SK-N-SH (cell line): Measurements from ENCODE around the gene MED26.

Source experiments
- EP300 ChIP-seq, 2 experiments: IDR thresholded peaks; 2 replicates each; pipeline versions ENCODE4 v1.4.0 to v1.6.1; 2012; ENCODE audit warnings: borderline replicate concordance in 1 of 2, low read depth in 1 of 2, low read length in 1 of 2
- FOXM1 ChIP-seq: IDR thresholded peaks from 2 replicates; pipeline ENCODE4 v1.4.0; 2012; ENCODE audit warnings: low read depth, mild to moderate bottlenecking
- GABPA ChIP-seq: IDR thresholded peaks from 2 replicates; pipeline ENCODE4 v1.4.0; 2012; ENCODE audit warnings: low read depth, mild to moderate bottlenecking
- JUND ChIP-seq: IDR thresholded peaks from 2 replicates; pipeline ENCODE4 v1.4.0; 2012
- MXI1 ChIP-seq: IDR thresholded peaks from 2 replicates; pipeline ENCODE4 v1.6.1; 2012; ENCODE audit warnings: mild to moderate bottlenecking, low read depth, low read length, improper control_type of control experiment
- POLR2AphosphoS5 ChIP-seq: IDR thresholded peaks from 2 replicates; pipeline ENCODE4 v1.6.1; 2012; ENCODE audit warnings: low read depth, low read length
- RAD21 ChIP-seq: IDR thresholded peaks from 2 replicates; pipeline ENCODE4 v1.6.1; 2012; ENCODE audit warnings: mild to moderate bottlenecking, low read length
- TAF1 ChIP-seq: IDR thresholded peaks from 2 replicates; pipeline ENCODE4 v1.6.1; 2012; ENCODE audit warnings: low read depth, mild to moderate bottlenecking, low read length, moderate library complexity, borderline replicate concordance
- TCF12 ChIP-seq: IDR thresholded peaks from 2 replicates; pipeline ENCODE4 v1.4.0; 2012
- TF ChIP-seq, protein P1 (sequence below): fragments of 200-600 bp; sonication (generic); IDR thresholded peaks from 2 replicates; pipeline ENCODE4 v1.6.1; 2017; ENCODE audit warnings: antibody characterized with exemption, mild to moderate bottlenecking, moderate library complexity

DNA sequence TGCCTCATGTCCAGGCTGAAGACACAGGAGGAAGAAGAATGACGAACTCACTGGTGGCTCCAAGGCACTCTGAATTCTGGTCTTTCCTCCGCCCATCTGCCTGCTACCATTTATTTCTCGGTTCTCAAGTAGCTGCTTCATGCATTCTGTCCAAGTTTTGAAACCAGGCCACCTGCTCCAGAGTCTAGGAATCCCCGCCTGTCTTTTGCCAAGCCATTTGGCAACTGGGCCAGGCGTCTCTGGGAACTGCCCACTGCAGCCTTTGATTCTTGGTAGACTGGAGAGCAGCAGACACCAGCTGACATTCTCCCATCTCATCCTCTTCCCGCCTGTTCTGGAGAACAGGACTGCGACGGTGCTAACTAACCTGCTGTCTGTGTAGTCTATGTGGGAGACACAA lies 66.6 kb downstream of the MED26 start:
- TF ChIP-seq, protein P1, sequence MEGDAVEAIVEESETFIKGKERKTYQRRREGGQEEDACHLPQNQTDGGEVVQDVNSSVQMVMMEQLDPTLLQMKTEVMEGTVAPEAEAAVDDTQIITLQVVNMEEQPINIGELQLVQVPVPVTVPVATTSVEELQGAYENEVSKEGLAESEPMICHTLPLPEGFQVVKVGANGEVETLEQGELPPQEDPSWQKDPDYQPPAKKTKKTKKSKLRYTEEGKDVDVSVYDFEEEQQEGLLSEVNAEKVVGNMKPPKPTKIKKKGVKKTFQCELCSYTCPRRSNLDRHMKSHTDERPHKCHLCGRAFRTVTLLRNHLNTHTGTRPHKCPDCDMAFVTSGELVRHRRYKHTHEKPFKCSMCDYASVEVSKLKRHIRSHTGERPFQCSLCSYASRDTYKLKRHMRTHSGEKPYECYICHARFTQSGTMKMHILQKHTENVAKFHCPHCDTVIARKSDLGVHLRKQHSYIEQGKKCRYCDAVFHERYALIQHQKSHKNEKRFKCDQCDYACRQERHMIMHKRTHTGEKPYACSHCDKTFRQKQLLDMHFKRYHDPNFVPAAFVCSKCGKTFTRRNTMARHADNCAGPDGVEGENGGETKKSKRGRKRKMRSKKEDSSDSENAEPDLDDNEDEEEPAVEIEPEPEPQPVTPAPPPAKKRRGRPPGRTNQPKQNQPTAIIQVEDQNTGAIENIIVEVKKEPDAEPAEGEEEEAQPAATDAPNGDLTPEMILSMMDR = no peak
- no peak for TF ChIP-seq TAF1
- no peak for TF ChIP-seq MXI1
- TF ChIP-seq POLR2AphosphoS5 = no peak
- TF ChIP-seq GABPA = no peak
- no peak for TF ChIP-seq FOXM1
- TF ChIP-seq JUND = no peak
- no peak for TF ChIP-seq TCF12
- TF ChIP-seq RAD21 = no peak
- no peak for TF ChIP-seq EP300 (IDR thresholded peaks at IDR 0.05; ENCODE audit: borderline replicate concordance in 1 of 2, low read depth in 1 of 2, low read length in 1 of 2)
